ENCODE results near the gene DACT2.

The DACT2 gene

GRCh38 chr6:168352096-168352495 lies 32.5 kb upstream of the DACT2 start:
- DNase-seq (ENCODE audit: low read depth) = no peak

DNA sequence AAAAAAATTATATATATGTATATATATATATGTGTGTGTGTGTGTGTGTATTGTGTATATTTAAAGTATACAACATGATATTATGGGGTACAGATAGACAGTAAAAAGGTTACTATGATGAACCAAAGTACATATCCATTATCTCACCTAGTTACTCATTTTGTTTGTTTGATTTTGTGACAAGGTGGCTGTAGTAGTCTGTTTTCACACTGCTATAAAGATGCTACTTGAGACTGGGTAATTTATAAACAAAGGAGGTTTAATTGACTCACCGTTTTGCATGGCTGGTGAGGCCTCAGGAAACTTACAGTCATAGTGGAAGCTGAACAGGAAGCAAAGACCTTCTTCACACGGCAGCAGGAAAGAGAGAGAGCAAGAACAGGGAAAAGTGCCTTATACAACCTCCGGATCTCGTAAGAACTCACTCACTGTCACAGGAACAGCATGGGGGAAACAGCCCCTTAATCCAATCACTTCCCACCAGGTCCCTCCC lies 30.2 kb upstream of the DACT2 start:
- DNase-seq (ENCODE audit: low read depth) = no peak

- DNase-seq (ENCODE audit: low read depth) = no peak
Observed at GRCh38 chr6:168348186-168348585, 28.6 kb upstream of the DACT2 start.

GRCh38 chr6:168347615-168348014 lies 28.0 kb upstream of the DACT2 start:
- no peak for DNase-seq (ENCODE audit: low read depth)

- no peak for DNase-seq (ENCODE audit: low read depth)
Observed at GRCh38 chr6:168347053-168347452, 27.5 kb upstream of the DACT2 start.

- no peak for DNase-seq (ENCODE audit: low read depth)
Observed at GRCh38 chr6:168345896-168346754, 26.5 kb upstream of the DACT2 start.

DNA sequence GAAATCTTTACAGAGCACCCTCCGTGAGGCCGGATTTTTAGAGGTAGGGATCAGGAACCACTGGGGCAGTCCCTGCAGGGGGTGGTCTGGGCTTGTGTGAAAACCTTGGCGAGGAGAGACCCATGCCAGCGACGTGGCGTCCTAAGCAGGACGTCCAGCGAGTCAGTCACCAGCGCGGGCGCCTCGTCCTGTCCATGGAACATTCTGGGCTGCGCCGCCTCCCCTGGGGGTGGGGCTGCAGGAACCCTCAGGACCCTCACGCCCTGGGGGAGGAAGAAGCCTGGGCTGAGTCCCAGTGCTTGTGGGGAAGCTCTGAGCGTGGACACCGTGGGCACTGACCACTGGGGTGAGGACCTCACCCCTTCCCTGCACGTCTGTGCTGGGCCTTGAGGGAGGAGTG lies 25.7 kb upstream of the DACT2 start:
- DNase-seq (ENCODE audit: low read depth) = no peak

DNA sequence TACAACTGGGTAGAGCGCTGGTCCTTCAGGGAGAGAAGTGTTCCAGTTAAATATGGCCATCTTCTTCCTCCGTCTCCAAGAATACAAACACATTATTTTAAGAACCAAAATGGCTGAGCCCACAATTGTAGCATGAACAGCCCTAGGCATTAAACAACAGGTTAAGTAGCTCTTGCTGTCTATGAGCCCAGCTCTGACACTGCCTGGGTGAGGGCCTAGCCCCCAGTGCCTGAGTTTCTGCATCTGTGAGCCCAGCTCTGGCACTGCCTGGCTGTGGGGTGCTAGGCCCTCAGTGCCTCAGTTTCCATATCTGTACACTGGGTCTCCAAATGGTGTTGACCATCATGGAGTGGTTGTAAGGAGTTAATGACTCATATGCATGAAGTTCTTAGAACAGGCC lies 24.8 kb upstream of the DACT2 start:
- DNase-seq (ENCODE audit: low read depth) = no peak

- no peak for DNase-seq (ENCODE audit: low read depth)
Observed at GRCh38 chr6:168343239-168344150, 23.9 kb upstream of the DACT2 start.

DNA sequence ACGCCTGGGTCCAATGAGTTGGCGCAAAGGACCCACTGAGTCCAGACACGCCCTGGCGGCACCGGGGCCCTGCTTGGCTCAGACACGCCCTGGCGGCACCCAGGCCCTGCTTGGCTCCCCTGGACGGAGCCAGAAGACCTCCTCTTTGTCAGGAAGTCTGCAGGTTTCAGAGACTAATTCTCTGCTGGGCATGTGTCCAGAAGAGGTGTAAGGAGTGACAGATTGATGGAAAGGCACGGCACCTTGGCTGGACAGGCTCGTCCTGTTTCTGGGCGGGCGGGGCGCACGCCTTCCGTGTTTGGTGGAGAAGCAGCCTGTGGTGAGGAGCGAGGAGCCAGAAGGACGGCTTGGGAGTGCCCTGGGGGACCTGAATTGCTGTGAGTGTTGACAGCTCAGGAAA lies 23.1 kb upstream of the DACT2 start:
- no peak for DNase-seq (ENCODE audit: low read depth)

- no peak for DNase-seq (ENCODE audit: low read depth)
Observed at GRCh38 chr6:168341280-168341900, 21.8 kb upstream of the DACT2 start.

- DNase-seq (ENCODE audit: low read depth) = no peak
Observed at GRCh38 chr6:168340819-168341218, 21.2 kb upstream of the DACT2 start.

GRCh38 chr6:168338777-168339176 lies 19.2 kb upstream of the DACT2 start:
- DNase-seq (ENCODE audit: low read depth) = no peak

DNA sequence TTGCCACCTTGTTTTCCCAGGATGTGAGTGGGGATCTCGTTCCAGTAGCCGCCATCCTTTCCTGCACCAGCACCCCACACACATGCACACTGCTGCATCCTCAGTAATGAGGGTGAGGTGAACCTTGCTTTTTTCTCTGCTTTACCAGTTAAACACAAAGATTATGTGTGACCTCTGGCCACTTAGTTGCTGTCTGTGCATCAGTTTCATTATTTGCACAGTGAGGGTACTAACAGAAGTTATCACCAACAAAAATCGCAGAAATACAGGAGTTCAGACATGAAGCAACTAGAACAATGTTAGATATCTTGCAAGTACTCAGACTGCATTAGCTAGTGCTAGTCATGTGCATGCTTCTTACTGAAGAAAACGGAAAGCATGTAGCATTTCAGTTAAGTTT lies 17.4 kb upstream of the DACT2 start:
- DNase-seq (ENCODE audit: low read depth) = no peak

GRCh38 chr6:168333989-168334388 lies 14.4 kb upstream of the DACT2 start:
- no peak for DNase-seq (ENCODE audit: low read depth)

GRCh38 chr6:168333491-168333890 lies 13.9 kb upstream of the DACT2 start:
- DNase-seq (ENCODE audit: low read depth) = no peak

GRCh38 chr6:168333039-168333438 lies 13.5 kb upstream of the DACT2 start:
- DNase-seq (ENCODE audit: low read depth) = no peak

DNA sequence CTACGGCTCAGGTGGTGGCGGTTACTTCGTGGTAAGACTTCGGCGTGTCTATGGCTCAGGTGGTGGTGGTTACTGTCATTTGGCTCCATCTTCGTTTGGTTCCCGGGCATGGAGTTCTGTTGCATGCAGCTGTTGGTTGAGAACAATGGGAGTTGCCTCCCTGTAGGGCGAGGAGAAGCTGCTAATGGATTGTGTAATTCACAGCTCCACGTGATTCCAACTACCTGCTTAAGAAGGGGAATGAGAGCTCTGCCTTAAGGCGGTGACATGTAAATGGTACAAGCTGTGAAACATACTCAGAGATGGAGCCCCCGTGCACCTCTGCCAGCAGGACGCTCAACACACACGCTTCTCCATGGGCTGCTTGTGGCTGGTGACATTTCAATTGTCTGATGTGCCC lies 12.4 kb upstream of the DACT2 start:
- no peak for DNase-seq (ENCODE audit: low read depth)

- no peak for DNase-seq (ENCODE audit: low read depth)
Observed at GRCh38 chr6:168331058-168331457, 11.5 kb upstream of the DACT2 start.

- DNase-seq (ENCODE audit: low read depth) = no peak
Observed at GRCh38 chr6:168330403-168330802, 10.8 kb upstream of the DACT2 start.

DNA sequence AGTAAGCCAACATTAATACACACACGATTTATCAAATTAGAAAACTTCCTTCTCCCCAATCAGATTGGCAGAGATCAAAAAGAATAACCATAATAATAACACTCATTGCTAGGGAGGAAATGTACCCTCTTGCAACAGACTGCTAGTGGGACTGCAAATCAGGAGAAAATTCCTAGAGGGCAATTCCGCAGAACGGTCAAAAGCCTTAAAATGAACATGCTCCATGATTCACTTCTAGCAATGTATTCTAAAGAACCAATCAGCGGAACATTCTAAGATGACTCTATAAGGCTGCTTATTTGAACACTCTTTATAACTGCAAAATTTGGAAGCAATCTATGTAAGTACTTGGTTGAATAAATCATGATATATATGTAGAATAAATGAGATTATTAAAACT lies 8.5 kb upstream of the DACT2 start:
- no peak for DNase-seq (ENCODE audit: low read depth)
